ENCODE data around the gene NTHL1. TPM values are rescaled to one million over a fixed set of nuclear protein-coding genes. Genes with fewer than 3 reads are reported as not detected.

NTHL1 gene
- total RNA-seq, 4 donors from 2014 or later: 6.5 to 21.7 (median 12.0) TPM

GRCh38 chr16:2009791-2010510 lies 37.7 kb downstream of the NTHL1 start, which contains the start of gene ZNF598:
Gene ZNF598, minus strand, starts transcription at chr16:2009821.
- no peak for TF ChIP-seq CTCF (IDR thresholded peaks at IDR 0.05; ENCODE audit: low read depth)

GRCh38 chr16:2009164-2009711 lies 38.4 kb downstream of the NTHL1 start:
- no peak for TF ChIP-seq CTCF (IDR thresholded peaks at IDR 0.05; ENCODE audit: low read depth)

- no peak for TF ChIP-seq CTCF (IDR thresholded peaks at IDR 0.05; ENCODE audit: low read depth)
Observed at GRCh38 chr16:2008631-2009163, 38.9 kb downstream of the NTHL1 start.

- no peak for TF ChIP-seq CTCF (IDR thresholded peaks at IDR 0.05; ENCODE audit: low read depth)
Observed at GRCh38 chr16:2008009-2008526, 39.6 kb downstream of the NTHL1 start.

GRCh38 chr16:2007081-2007836 lies 40.4 kb downstream of the NTHL1 start:
- TF ChIP-seq CTCF (IDR thresholded peaks at IDR 0.05; ENCODE audit: low read depth): no peak

GRCh38 chr16:2006317-2006716 lies 41.3 kb downstream of the NTHL1 start:
- TF ChIP-seq CTCF (IDR thresholded peaks at IDR 0.05; ENCODE audit: low read depth): no peak

GRCh38 chr16:2005646-2006045 lies 42.0 kb downstream of the NTHL1 start:
- no peak for TF ChIP-seq CTCF (IDR thresholded peaks at IDR 0.05; ENCODE audit: low read depth)

All from subcutaneous adipose tissue (tissue), 4 donors.